ENCODE results near the gene THEM4. TPM values are rescaled to one million over a fixed set of nuclear protein-coding genes. Genes with fewer than 3 reads are reported as not detected.

THEM4 gene
- total RNA-seq, 2 experiments from 2014 or later, result 29.8 to 31.7 TPM

DNA sequence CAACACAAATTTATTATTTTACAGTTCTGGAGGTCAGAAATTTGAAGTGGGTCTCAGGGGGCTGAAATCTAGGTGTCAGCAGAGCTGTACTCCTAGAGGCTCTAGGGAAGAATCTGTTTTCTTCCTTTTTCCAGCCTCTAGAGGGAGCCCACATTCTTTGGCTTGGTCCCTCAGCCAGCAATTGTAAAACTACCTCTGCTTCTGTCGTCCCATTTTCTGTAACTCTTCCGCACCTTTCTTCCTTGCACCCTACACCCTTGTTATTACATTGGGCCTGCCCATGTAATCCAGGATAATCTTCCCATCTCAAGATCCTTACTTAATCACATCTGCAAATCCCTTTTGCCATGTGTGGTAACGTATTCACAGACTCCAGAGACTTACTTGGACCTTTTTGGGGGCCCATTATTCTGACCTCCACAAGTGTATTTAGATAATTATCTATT is 24.8 kb upstream of the THEM4 start:
- peaks cover 17% of the 10 kb centered on the region for H3K27me3 Mint-ChIP-seq (ENCODE audit: low read depth)
- H3K27ac Mint-ChIP-seq, result no peak overlapping the region
- H3K36me3 Mint-ChIP-seq (ENCODE audit: low read depth), result no peaks in the 10 kb centered on the region
- DNase-seq, result peak; percentile 63
- H3K9me3 Mint-ChIP-seq (ENCODE audit: insufficient read depth), result no peaks in the 10 kb centered on the region
- ChIA-PET POLR2A (no interaction called here), CTCF (interaction anchor here (0.7 to 13.2 kb wide), 33 partner anchors 8 to 250 kb away, joined by 3 to 256 read pairs (median 5); partner anchors contain the start of gene THEM4)
- H3K4me3 Mint-ChIP-seq, result no peak overlapping the region
- ATAC-seq, result peak; percentile 88
- peaks cover 2% of the 10 kb centered on the region for H3K4me1 Mint-ChIP-seq (ENCODE audit: low read depth)

DNA sequence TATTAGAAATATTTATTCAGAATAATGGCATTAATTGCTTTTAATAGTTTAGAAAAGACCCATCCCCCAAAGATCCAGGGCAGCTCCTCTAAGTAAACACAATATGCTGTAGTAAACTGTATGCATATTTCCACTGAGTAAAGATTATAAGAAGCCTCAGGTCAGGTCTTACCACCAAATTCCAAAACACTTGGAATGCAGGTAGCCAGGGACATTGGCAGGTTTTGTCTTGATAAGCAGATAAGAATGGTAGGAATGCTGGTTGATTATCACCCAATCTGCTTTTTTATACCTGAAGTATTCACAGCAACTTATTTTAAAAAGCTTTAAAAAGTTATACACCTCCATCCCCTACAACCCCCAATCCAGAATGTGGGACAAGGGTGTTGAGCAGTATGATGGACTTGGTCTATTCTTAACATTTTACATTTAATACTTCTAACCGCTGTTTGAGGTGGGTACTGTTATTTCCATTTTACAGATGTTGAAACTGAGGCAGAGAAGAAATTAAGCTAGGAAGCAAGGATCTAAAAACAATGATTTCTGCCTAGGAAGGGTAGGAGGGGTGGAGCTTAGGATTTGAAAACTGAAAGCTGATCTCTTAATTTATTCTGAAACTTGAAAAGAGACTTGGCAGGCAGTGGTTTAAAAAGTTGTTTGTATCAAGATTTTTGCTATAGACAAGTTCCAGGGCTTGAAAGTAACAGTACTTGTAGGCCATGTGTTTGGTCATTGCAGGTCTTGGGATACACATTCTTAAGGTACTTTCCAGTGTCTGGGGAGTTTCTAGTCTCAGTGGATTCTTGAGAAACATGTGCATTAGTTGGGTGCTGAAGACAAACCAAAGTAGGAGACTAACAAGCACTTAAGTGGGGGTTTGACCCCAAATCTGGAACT is 15.6 kb upstream of the THEM4 start:
- ChIA-PET CTCF (interaction anchor here (1.0 to 2.6 kb wide), 9 partner anchors 9 to 110 kb away, joined by 3 to 15 read pairs (median 3); partner anchors contain the start of gene THEM4), POLR2A (no interaction called here)
- Mint-ChIP-seq H3K36me3 (ENCODE audit: low read depth) (no peaks in the 10 kb centered on the region), H3K27ac (peak overlapping the region; percentile 9), H3K4me3 (no peak overlapping the region), H3K4me1 (ENCODE audit: low read depth) (peaks cover 22% of the 10 kb centered on the region), H3K27me3 (ENCODE audit: low read depth) (no peaks in the 10 kb centered on the region), H3K9me3 (ENCODE audit: insufficient read depth) (no peaks in the 10 kb centered on the region)
- no peak for DNase-seq
- peak; percentile 63 for ATAC-seq

DNA sequence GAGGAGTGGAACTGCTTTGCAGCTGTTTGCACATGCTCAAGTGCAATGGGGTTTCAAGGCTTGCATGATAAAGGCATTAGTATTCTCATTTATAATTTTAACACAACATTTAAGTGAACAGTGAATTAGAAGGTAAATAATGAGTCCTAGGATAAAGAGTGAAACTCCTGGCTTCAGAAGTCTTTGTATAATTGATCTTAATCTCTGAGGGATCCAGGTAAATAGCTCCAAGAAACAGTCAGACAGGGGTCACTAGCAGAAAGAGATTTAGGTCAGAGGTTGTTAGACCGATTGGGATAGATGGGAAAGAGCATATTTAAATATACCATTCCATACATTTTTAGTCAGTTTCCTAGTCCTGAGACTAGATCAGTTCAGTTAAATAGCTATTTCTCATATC is 14.1 kb upstream of the THEM4 start:
- H3K9me3 Mint-ChIP-seq (ENCODE audit: insufficient read depth), result no peaks in the 10 kb centered on the region
- H3K4me1 Mint-ChIP-seq (ENCODE audit: low read depth), result peaks cover 23% of the 10 kb centered on the region
- H3K36me3 Mint-ChIP-seq (ENCODE audit: low read depth), result no peaks in the 10 kb centered on the region
- no peak for DNase-seq
- no peak overlapping the region for H3K4me3 Mint-ChIP-seq
- CTCF ChIA-PET, result interaction anchor here (0.8 to 2.6 kb wide), 6 partner anchors 10 to 111 kb away, joined by 3 to 15 read pairs (median 4); no protein-coding TSS in a partner anchor
- no peak for ATAC-seq
- H3K27ac Mint-ChIP-seq, result no peak overlapping the region
- POLR2A ChIA-PET, result interaction anchor here (0.8 kb wide), 1 partner anchor 25 kb away, joined by 3 read pairs; no protein-coding TSS in a partner anchor
- no peaks in the 10 kb centered on the region for H3K27me3 Mint-ChIP-seq (ENCODE audit: low read depth)

DNA sequence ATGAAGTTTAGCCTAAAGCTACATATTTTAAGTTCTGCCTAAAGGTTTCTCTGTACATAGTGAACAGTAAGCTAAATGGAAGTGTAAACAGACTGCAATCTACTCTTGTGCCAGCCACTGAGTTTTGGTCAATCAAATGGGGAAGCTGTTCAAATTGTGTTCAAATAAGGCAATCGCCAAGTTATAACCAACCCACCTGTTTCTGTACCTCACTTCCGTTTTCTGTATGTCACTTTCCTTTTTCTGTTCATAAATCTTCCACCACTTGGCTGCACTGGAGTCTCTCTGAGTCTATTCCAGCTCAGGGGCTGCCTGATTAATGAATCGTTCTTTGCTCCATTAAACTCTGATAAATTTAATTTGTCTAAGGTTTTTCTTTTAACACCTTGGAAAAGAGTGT is 10.8 kb upstream of the THEM4 start:
- Mint-ChIP-seq H3K27ac (peak overlapping the region; percentile 36), H3K36me3 (ENCODE audit: low read depth) (no peaks in the 10 kb centered on the region), H3K9me3 (ENCODE audit: insufficient read depth) (no peaks in the 10 kb centered on the region), H3K4me3 (no peak overlapping the region), H3K4me1 (ENCODE audit: low read depth) (peaks cover 11% of the 10 kb centered on the region), H3K27me3 (ENCODE audit: low read depth) (peaks cover 6% of the 10 kb centered on the region)
- CTCF ChIA-PET, result interaction anchor here (0.7 to 5.5 kb wide), 11 partner anchors 9 to 80 kb away, joined by 3 to 31 read pairs (median 4); no protein-coding TSS in a partner anchor
- POLR2A ChIA-PET, result interaction anchor here (1.1 kb wide), 1 partner anchor 15 kb away, joined by 3 read pairs; no protein-coding TSS in a partner anchor
- ATAC-seq (no peak), DNase-seq (no peak)

DNA sequence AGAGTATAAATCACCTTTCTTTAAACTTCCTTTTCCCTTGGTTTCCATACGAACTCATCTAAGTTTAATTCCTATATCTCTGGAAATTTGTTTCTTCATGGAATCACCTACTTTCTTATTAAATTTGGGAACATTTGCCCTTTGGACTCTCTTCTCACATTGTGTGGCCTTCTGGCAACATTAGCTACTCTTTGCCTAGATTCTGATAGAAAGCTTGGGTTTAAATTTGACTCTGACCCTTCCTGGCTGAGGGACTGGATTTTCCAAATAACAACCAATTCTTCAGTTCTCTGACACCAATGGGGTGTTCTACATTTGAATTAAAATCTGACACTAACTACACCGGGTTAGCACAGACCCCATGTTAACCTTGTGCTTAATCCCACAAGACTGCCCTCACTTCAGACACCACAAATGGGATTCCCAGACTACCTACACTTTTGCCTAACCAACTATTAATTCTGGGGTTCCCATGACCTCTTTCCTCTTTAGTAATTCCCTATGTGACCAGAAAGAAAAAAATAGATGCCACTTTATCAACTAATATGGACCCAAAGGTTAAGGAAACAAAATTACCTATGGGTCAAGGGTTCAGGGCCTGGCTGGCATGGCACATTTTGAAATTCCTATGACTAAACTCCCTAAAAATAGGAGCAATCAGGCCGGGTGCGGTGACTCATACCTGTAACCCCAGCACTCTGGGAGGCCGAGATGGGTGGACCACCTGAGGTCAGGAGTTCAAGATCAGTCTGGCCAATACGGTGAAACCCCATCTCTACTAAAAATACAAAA is 9.7 kb upstream of the THEM4 start:
- POLR2A ChIA-PET, result interaction anchor here (1.1 to 1.6 kb wide), 2 partner anchors 10 to 14 kb away, joined by 3 to 5 read pairs; partner anchors contain the start of gene THEM4
- Mint-ChIP-seq H3K36me3 (ENCODE audit: low read depth) (no peaks in the 10 kb centered on the region), H3K27ac (no peak overlapping the region), H3K27me3 (ENCODE audit: low read depth) (peaks cover 9% of the 10 kb centered on the region), H3K4me1 (ENCODE audit: low read depth) (peaks cover 8% of the 10 kb centered on the region), H3K9me3 (ENCODE audit: insufficient read depth) (no peaks in the 10 kb centered on the region), H3K4me3 (no peak overlapping the region)
- no peak for ATAC-seq
- CTCF ChIA-PET, result interaction anchor here (0.7 to 5.5 kb wide), 6 partner anchors 10 to 82 kb away, joined by 3 to 31 read pairs (median 4); no protein-coding TSS in a partner anchor
- no peak for DNase-seq

DNA sequence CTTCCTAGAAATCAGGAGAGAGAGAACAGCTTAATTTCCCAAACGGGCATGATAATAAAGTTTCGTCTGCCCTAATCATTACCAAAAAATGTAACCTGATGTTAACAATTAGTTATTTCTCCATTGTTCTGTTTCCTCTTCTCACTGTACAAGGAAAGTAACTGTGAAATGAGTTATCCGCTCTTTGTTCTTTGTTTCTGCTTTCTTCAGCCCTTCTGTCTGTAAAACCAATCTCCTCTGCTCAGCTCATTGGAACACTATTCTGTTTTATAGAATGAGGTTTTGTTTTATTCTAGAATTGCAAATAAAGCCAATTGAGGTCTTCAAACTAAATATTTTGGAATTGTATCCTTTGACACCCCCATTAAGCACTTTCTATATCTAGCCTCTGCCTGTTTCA is 8.8 kb upstream of the THEM4 start:
- no peaks in the 10 kb centered on the region for H3K9me3 Mint-ChIP-seq (ENCODE audit: insufficient read depth)
- H3K27ac Mint-ChIP-seq, result no peak overlapping the region
- no peak overlapping the region for H3K4me3 Mint-ChIP-seq
- CTCF ChIA-PET, result interaction anchor here (0.6 to 5.5 kb wide), 5 partner anchors 12 to 95 kb away, joined by 3 to 31 read pairs (median 3); no protein-coding TSS in a partner anchor
- ATAC-seq, result no peak
- POLR2A ChIA-PET, result interaction anchor here (1.6 kb wide), 1 partner anchor 9 kb away, joined by 5 read pairs; the partner anchor contains the start of gene THEM4
- H3K27me3 Mint-ChIP-seq (ENCODE audit: low read depth), result peaks cover 9% of the 10 kb centered on the region
- DNase-seq, result no peak
- H3K36me3 Mint-ChIP-seq (ENCODE audit: low read depth), result no peaks in the 10 kb centered on the region
- peaks cover 6% of the 10 kb centered on the region for H3K4me1 Mint-ChIP-seq (ENCODE audit: low read depth)

DNA sequence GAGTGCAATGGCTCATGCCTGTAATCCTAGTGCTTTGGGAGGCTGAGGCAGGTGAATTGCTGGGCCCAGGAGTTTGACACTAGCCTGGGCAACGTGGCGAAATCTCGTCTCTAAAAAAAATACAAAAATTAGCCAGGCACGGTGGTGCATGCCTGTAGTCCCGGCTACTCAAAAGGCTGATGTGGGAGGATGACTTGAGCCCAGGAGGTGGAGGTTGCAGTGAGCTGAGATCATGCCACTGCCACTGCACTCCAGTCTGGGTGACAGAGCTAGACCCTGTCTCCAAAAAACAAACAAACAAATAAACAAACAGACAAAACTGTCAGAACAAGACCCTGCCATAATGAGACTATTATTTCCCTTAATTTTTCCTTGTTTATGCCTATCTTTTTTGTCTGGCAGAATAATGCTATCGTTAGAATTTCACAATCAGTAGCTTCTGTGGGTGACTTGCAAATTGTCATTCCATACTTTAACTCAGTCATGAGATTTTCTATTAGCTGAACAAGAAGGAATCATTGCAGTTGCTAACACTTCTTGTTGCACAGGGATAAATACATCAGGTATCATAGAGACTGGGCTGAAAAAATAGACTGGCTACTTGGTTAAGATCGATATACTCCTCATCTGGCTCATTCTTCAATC is 7.5 kb upstream of the THEM4 start:
- DNase-seq, result no peak
- ATAC-seq, result no peak
- Mint-ChIP-seq H3K27ac (no peak overlapping the region), H3K4me1 (ENCODE audit: low read depth) (peaks cover 6% of the 10 kb centered on the region), H3K27me3 (ENCODE audit: low read depth) (peaks cover 9% of the 10 kb centered on the region), H3K4me3 (no peak overlapping the region), H3K36me3 (ENCODE audit: low read depth) (no peaks in the 10 kb centered on the region), H3K9me3 (ENCODE audit: insufficient read depth) (no peaks in the 10 kb centered on the region)
- CTCF ChIA-PET, result interaction anchor here (0.8 to 5.5 kb wide), 6 partner anchors 10 to 51 kb away, joined by 3 to 31 read pairs (median 4); no protein-coding TSS in a partner anchor
- POLR2A ChIA-PET, result no interaction called here

DNA sequence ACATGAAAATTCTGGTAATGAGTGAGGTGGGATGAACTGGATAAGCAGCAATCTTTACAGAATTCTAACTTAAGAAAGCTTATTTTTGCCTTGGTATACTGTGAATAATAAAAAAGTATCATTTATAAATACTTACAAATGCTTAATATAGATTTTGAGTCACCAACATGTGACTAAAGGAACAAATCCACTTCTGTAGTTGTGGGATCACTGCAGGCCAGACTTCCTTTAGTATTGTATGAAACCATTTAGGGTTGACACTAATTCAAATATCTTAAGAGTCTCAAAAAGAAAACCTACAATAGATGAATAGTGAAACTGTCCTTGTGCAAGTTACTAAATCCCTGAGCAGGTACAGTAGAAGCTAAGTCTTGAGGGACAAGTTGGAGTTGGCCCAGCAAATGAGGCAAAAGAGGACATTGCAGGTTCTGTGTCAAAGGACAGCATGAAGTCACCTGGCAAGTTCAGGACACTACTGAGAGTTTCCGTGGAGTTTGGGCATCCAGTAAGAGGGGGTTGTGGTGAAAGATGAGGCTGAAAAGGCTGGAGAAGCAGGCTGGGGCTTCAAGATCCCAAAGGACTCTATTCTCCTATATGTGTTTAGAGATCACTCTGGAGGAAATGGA is 5.9 kb upstream of the THEM4 start:
- DNase-seq (no peak), ATAC-seq (no peak)
- H3K4me1 Mint-ChIP-seq (ENCODE audit: low read depth), result peaks cover 3% of the 10 kb centered on the region
- no peaks in the 10 kb centered on the region for H3K9me3 Mint-ChIP-seq (ENCODE audit: insufficient read depth)
- no peak overlapping the region for H3K4me3 Mint-ChIP-seq
- no peak overlapping the region for H3K27ac Mint-ChIP-seq
- ChIA-PET POLR2A (interaction anchor here (0.6 kb wide), 2 partner anchors 35 to 138 kb away, joined by 3 read pairs; no protein-coding TSS in a partner anchor), CTCF (interaction anchor here (3.2 kb wide), 1 partner anchor 19 kb away, joined by 14 read pairs; no protein-coding TSS in a partner anchor)
- H3K36me3 Mint-ChIP-seq (ENCODE audit: low read depth), result no peaks in the 10 kb centered on the region
- H3K27me3 Mint-ChIP-seq (ENCODE audit: low read depth), result peaks cover 9% of the 10 kb centered on the region

DNA sequence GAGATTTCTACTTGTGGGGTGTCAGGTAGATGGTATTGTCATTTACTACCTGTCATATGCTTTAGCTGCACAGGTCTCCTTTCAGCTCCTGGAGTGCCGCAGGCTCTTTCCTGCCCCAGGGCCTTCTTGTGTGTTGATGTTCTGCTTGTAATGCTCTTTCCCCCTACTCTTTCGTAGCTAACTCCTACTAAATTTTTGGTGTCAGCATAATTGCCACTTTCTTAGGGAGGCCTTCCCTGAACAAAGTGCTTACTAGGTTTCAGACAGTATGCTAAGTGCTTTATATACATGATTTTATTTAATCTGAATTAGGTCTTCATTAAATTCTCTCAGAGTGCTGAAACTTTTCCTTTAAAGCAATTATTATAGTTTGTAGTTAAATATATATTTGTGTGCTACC is 4.8 kb upstream of the THEM4 start:
- no peak overlapping the region for H3K4me3 Mint-ChIP-seq
- H3K27ac Mint-ChIP-seq, result no peak overlapping the region
- peaks cover 7% of the 10 kb centered on the region for H3K4me1 Mint-ChIP-seq (ENCODE audit: low read depth)
- no peaks in the 10 kb centered on the region for H3K9me3 Mint-ChIP-seq (ENCODE audit: insufficient read depth)
- POLR2A ChIA-PET, result no interaction called here
- no peak for DNase-seq
- CTCF ChIA-PET, result interaction anchor here (3.2 kb wide), 1 partner anchor 20 kb away, joined by 14 read pairs; no protein-coding TSS in a partner anchor
- peaks cover 9% of the 10 kb centered on the region for H3K27me3 Mint-ChIP-seq (ENCODE audit: low read depth)
- no peak for ATAC-seq
- H3K36me3 Mint-ChIP-seq (ENCODE audit: low read depth), result no peaks in the 10 kb centered on the region

DNA sequence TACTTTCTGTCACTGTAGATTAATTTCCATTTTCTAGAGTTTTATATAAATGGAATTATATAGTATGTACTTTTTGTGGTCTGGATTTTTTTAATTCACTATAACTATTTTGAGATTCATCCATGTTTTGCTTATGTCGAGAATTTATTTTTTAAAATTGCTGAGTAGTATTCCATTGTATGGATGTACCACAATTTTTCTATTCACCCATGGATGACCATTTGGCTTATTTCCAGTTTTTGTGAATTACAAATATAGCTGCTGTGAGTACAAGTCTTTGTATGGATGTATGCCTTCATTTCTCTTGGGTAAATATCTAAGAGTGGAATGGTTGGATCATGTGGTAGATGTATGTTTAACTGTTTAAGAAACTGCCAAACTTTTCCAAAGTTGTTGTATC is 3.7 kb upstream of the THEM4 start:
- peaks cover 8% of the 10 kb centered on the region for H3K36me3 Mint-ChIP-seq (ENCODE audit: low read depth)
- peaks cover 8% of the 10 kb centered on the region for H3K9me3 Mint-ChIP-seq (ENCODE audit: insufficient read depth)
- H3K27me3 Mint-ChIP-seq (ENCODE audit: low read depth), result peaks cover 9% of the 10 kb centered on the region
- ATAC-seq, result no peak
- ChIA-PET POLR2A (no interaction called here), CTCF (interaction anchor here (3.2 kb wide), 1 partner anchor 21 kb away, joined by 14 read pairs; no protein-coding TSS in a partner anchor)
- DNase-seq, result no peak
- H3K4me3 Mint-ChIP-seq, result no peak overlapping the region
- no peak overlapping the region for H3K27ac Mint-ChIP-seq
- H3K4me1 Mint-ChIP-seq (ENCODE audit: low read depth), result peaks cover 14% of the 10 kb centered on the region
